HEK293 (cell line): ENCODE results near the gene NOL6.

ENCODE experiments used
- BCL11B ChIP-seq: fragments of 450-650 bp; formaldehyde crosslinking; IDR thresholded peaks from 2 replicates; pipeline ENCODE4 v1.5.1; 2016; ENCODE audit warnings: low read depth, missing biosample characterization, missing genetic modification characterization
- CTCF ChIP-seq: fragments of 450-650 bp; formaldehyde crosslinking; IDR thresholded peaks from 2 replicates; pipeline ENCODE4 v1.5.1; 2016; ENCODE audit warnings: missing biosample characterization, missing genetic modification characterization
- HOXA7 ChIP-seq: sonication (generic); formaldehyde crosslinking; IDR thresholded peaks from 2 replicates; pipeline ENCODE4 v1.8.1; 2022; ENCODE audit warnings: missing genetic modification reagents, borderline replicate concordance
- PRDM4 ChIP-seq: fragments of 450-650 bp; formaldehyde crosslinking; IDR thresholded peaks from 2 replicates; pipeline ENCODE4 v1.5.1; 2017; ENCODE audit warnings: missing biosample characterization, missing genetic modification characterization
- ZNF433 ChIP-seq: fragments of 450-650 bp; formaldehyde crosslinking; IDR thresholded peaks from 2 replicates; pipeline ENCODE4 v1.5.1; 2016; ENCODE audit warnings: missing biosample characterization, missing genetic modification characterization, low read depth
- TF ChIP-seq, protein P1 (sequence below): fragments of 450-650 bp; formaldehyde crosslinking; IDR thresholded peaks from 2 replicates; pipeline ENCODE4 v1.5.1; 2016; ENCODE audit warnings: missing biosample characterization, missing genetic modification characterization
- TF ChIP-seq, protein P2 (sequence below): fragments of 450-650 bp; formaldehyde crosslinking; IDR thresholded peaks from 2 replicates; pipeline ENCODE4 v1.5.1; 2017; ENCODE audit warnings: missing biosample characterization, missing genetic modification characterization
- TF ChIP-seq, protein P3 (sequence below): fragments of 450-650 bp; formaldehyde crosslinking; conservative IDR thresholded peaks from 2 replicates; pipeline ENCODE4 v1.5.1; 2016; ENCODE audit warnings: low read depth, missing biosample characterization, missing genetic modification characterization

DNA sequence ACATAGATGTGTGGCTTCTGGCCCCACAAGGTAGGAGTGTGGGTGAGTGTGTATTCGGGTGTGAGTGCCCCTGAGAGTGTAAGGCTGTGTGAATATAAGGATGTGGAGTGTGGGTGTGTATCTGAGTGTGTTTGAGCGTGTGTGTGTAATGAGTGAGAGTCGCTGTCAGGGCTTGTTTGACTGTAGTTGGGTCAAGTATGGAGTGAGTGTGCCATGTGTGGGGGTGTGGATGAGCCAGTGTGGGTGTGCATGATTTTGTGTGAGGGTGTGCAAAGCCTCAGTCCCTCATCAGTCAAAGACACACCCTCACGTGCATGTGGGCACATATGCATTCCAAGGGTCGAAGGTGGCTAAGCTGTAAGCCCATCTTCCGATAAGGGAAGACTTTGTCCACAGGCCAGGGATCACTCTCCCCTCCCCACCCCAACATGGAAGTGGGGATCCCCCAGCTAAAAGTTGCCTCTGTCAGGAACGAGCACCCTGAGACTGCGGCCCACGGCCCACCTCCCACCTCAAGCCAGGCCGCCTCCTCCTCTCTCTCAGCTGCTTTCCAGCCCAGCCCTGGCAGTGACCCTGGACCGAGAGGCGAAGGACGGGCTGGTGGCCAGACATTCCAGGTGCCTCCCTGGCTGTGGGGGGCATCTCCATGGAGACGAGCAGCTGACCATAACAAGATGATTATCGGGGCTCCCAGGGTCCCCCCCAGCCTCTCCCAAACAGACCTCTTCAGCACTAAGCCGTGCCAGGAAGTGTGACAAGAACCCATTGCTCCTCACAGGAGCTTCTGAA lies 39.2 kb downstream of the NOL6 start:
- TF ChIP-seq CTCF (tag by site-specific recombination) (no peak), BCL11B (no peak), HOXA7 (no peak), PRDM4 (tag by site-specific recombination) (no peak), ZNF433 (tag by site-specific recombination) (no peak)
- TF ChIP-seq, protein P1, sequence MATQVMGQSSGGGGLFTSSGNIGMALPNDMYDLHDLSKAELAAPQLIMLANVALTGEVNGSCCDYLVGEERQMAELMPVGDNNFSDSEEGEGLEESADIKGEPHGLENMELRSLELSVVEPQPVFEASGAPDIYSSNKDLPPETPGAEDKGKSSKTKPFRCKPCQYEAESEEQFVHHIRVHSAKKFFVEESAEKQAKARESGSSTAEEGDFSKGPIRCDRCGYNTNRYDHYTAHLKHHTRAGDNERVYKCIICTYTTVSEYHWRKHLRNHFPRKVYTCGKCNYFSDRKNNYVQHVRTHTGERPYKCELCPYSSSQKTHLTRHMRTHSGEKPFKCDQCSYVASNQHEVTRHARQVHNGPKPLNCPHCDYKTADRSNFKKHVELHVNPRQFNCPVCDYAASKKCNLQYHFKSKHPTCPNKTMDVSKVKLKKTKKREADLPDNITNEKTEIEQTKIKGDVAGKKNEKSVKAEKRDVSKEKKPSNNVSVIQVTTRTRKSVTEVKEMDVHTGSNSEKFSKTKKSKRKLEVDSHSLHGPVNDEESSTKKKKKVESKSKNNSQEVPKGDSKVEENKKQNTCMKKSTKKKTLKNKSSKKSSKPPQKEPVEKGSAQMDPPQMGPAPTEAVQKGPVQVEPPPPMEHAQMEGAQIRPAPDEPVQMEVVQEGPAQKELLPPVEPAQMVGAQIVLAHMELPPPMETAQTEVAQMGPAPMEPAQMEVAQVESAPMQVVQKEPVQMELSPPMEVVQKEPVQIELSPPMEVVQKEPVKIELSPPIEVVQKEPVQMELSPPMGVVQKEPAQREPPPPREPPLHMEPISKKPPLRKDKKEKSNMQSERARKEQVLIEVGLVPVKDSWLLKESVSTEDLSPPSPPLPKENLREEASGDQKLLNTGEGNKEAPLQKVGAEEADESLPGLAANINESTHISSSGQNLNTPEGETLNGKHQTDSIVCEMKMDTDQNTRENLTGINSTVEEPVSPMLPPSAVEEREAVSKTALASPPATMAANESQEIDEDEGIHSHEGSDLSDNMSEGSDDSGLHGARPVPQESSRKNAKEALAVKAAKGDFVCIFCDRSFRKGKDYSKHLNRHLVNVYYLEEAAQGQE (tag by site-specific recombination), result no peak
- TF ChIP-seq, protein P2, sequence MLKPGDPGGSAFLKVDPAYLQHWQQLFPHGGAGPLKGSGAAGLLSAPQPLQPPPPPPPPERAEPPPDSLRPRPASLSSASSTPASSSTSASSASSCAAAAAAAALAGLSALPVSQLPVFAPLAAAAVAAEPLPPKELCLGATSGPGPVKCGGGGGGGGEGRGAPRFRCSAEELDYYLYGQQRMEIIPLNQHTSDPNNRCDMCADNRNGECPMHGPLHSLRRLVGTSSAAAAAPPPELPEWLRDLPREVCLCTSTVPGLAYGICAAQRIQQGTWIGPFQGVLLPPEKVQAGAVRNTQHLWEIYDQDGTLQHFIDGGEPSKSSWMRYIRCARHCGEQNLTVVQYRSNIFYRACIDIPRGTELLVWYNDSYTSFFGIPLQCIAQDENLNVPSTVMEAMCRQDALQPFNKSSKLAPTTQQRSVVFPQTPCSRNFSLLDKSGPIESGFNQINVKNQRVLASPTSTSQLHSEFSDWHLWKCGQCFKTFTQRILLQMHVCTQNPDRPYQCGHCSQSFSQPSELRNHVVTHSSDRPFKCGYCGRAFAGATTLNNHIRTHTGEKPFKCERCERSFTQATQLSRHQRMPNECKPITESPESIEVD (tag by site-specific recombination), result no peak
- TF ChIP-seq, protein P3, sequence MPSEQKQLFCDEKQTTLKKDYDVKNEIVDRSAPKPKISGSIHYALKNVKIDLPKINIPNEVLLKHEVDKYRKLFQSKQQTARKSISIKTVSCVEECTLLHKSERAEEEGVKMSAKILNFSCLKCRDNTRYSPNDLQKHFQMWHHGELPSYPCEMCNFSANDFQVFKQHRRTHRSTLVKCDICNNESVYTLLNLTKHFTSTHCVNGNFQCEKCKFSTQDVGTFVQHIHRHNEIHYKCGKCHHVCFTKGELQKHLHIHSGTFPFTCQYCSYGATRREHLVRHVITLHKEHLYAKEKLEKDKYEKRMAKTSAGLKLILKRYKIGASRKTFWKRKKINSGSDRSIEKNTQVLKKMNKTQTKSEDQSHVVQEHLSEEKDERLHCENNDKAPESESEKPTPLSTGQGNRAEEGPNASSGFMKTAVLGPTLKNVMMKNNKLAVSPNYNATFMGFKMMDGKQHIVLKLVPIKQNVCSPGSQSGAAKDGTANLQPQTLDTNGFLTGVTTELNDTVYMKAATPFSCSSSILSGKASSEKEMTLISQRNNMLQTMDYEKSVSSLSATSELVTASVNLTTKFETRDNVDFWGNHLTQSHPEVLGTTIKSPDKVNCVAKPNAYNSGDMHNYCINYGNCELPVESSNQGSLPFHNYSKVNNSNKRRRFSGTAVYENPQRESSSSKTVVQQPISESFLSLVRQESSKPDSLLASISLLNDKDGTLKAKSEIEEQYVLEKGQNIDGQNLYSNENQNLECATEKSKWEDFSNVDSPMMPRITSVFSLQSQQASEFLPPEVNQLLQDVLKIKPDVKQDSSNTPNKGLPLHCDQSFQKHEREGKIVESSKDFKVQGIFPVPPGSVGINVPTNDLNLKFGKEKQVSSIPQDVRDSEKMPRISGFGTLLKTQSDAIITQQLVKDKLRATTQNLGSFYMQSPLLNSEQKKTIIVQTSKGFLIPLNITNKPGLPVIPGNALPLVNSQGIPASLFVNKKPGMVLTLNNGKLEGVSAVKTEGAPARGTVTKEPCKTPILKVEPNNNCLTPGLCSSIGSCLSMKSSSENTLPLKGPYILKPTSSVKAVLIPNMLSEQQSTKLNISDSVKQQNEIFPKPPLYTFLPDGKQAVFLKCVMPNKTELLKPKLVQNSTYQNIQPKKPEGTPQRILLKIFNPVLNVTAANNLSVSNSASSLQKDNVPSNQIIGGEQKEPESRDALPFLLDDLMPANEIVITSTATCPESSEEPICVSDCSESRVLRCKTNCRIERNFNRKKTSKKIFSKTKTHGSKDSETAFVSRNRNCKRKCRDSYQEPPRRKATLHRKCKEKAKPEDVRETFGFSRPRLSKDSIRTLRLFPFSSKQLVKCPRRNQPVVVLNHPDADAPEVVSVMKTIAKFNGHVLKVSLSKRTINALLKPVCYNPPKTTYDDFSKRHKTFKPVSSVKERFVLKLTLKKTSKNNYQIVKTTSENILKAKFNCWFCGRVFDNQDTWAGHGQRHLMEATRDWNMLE (tag by site-specific recombination), result no peak
